ENCODE data around the gene TIGD4.

DNA sequence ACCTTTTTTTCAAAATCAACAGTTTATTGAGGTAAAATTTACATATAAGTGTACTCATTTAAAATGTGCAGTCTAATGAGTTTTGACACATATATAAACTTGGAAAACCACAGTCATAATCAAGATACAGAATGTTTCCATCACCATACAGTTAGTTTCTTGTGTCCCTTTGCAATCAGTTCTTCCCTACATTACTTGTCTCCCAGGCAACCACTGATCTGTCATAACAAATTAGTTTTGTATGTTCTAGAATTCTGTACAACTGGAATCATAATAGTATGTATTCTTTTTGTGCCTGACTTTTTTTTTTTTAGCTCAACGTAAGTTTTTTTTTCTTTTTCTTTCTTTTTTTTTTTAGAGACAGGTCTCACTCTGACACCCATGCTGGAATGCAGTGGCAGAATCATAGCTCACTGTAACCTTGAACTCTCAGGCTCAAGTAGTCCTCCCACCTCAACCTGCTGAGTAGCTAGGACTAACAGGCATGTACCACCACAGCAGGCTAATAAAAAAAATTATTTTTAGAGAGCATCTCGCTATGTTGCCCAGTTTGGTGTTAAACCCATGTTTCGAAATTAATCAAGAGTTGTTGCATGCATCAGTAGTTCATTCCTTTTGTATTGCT, 27.1 kb upstream of the TIGD4 start:
- no peak for TF ChIP-seq CTCF (IDR thresholded peaks at IDR 0.05)
- no peak for TF ChIP-seq EZH2 (IDR thresholded peaks at IDR 0.05; ENCODE audit: borderline replicate concordance, insufficient read depth, low read depth, low read length, poor library complexity, severe bottlenecking)

Measured in B cell (primary cell).